ENCODE data around the gene NCOA1.

- TF ChIP-seq CTCF (IDR thresholded peaks at IDR 0.05; ENCODE audit: poor library complexity, severe bottlenecking) (no peak), MXI1 (conservative IDR thresholded peaks at IDR 0.05; ENCODE audit: poor library complexity, severe bottlenecking) (no peak), TAF1 (IDR thresholded peaks at IDR 0.05; ENCODE audit: low read depth) (no peak), POLR2AphosphoS5 (IDR thresholded peaks at IDR 0.05) (no peak), EP300 (conservative IDR thresholded peaks at IDR 0.05; ENCODE audit: poor library complexity, severe bottlenecking) (no peak), REST (IDR thresholded peaks at IDR 0.05; ENCODE audit: borderline replicate concordance) (no peak)
Measured at GRCh38 chr2:24720310-24720709, 229.3 kb downstream of the NCOA1 start.
